SK-N-MC (cell line): ENCODE results near the gene GCKR.

ENCODE experiments used
- EZH2 ChIP-seq: fragments of 200-600 bp; sonication (generic); IDR thresholded peaks from one replicate; pipeline ENCODE4 v1.6.1; 2017; ENCODE audit warnings: antibody characterized with exemption
- FOXP2 ChIP-seq: optimal IDR thresholded peaks from 2 replicates; pipeline ENCODE3; 2011; ENCODE audit warnings: mild to moderate bottlenecking, moderate library complexity; ENCODE audit not compliant: insufficient read depth; ENCODE audit errors: extremely low read length, control extremely low read depth
- POLR2AphosphoS5 ChIP-seq: IDR thresholded peaks from 2 replicates; pipeline ENCODE4 v1.6.1; 2012; ENCODE audit warnings: mild to moderate bottlenecking, low read depth, low read length, borderline replicate concordance

DNA sequence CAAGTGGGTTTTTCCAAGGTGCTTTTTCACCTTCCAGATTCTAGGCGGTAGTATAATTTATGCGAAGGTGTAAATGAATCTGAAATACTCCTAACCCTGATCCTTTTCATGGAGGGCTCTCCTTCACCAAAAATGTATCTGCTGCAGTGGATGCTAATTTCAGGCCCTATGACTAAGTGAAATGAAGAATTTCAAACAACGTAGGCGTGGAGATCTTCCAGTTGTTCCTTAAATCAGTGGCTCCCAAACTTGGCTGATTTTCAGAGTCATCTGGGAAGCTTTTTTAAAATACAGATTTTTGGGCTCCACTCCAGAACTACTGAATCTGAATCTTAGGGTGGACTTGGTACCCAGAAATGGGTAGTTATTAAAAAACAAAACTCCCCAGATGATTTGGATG lies 5.5 kb downstream of the GCKR start:
- TF ChIP-seq POLR2AphosphoS5: no peak
- TF ChIP-seq EZH2: no peak
- no peak for TF ChIP-seq FOXP2
